H1 (cell line): ENCODE data around the gene TUT7. TPM values are rescaled to one million over a fixed set of nuclear protein-coding genes. Genes with fewer than 3 reads are reported as not detected.

ENCODE experiments used
- CEBPB ChIP-seq: IDR thresholded peaks from 2 replicates; pipeline ENCODE4 v1.6.1; 2012; ENCODE audit warnings: low read depth, low read length
- FOSL1 ChIP-seq: IDR thresholded peaks from 2 replicates; pipeline ENCODE4 v1.6.1; 2011; ENCODE audit warnings: mild to moderate bottlenecking, low read depth, low read length, moderate library complexity; ENCODE audit not compliant: insufficient read depth
- HDAC6 ChIP-seq: IDR thresholded peaks from one replicate; pipeline ENCODE4 v1.7.1; 2012; ENCODE audit warnings: low read depth, mild to moderate bottlenecking, inconsistent platforms, low read length, moderate library complexity
- TAF1 ChIP-seq: IDR thresholded peaks from 2 replicates; pipeline ENCODE4 v1.6.1; 2011; ENCODE audit warnings: mild to moderate bottlenecking, low read depth, low read length
- polyA plus RNA-seq, 7 experiments: library from polyadenylated mRNA; depleted of rRNA in 3 of 7; stranded (reverse) in 5 of 7; unstranded in 2 of 7; fragments of >200 nt in 5 of 7; fragments of 200-250 nt in 2 of 7; gene quantifications; 1 replicate in 5 of 7; 2 replicates in 1 of 7; 4 replicates in 1 of 7; pipeline versions ENCODE4 v1.2.1 to v1.2.3, GENCODE V29; 2011 to 2013; ENCODE audit warnings: missing spikeins in 2 of 7, mixed read lengths in 2 of 7
- total RNA-seq: library from RNA; stranded (reverse); fragmentation: NEBNext Ultra II Directional; extraction: Animal tissue kit (Norgen Biotek cat#: 25700); gene quantifications from 2 replicates; pipeline ENCODE4 v1.2.1, GENCODE V29; 2021
- TF ChIP-seq, protein P1 (sequence below): IDR thresholded peaks from 2 replicates; pipeline ENCODE4 v1.6.1; 2011; ENCODE audit warnings: low read depth, mild to moderate bottlenecking, low read length; ENCODE audit not compliant: insufficient read depth

Gene TUT7
- total and polyA plus RNA-seq, 2 of the 8 experiments (the other 6 are each of a cell fraction or from before 2014, with no cell fraction given) = 4.8 to 19.3 TPM

DNA sequence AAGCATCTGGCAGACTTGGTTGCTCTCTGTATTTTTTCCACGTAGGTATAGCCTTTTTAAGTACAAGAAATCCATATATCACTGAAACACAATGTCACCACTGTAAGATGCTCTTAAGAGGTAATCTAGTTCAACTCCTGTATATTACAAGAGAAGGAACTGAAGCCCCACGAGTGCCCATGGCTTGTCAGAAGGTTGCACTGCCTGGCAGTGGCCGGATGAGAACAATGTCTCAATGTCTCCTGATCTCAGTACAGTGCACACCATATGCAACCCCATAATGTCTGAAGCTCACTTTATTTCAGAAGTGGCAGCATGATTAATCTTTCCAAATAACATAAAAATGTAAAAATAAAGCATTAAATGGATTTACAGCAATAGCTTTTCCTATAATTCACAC lies 27.7 kb downstream of the TUT7 start (continued):
- TF ChIP-seq, protein P1, sequence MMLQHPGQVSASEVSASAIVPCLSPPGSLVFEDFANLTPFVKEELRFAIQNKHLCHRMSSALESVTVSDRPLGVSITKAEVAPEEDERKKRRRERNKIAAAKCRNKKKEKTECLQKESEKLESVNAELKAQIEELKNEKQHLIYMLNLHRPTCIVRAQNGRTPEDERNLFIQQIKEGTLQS = no peak
- TF ChIP-seq CEBPB = no peak
- TF ChIP-seq HDAC6 = no peak
- TF ChIP-seq FOSL1 = no peak
- TF ChIP-seq TAF1 = no peak
- TF ChIP-seq, all 59 proteins: peak for 0
